AG09309 (cell line): Measurements from ENCODE around the gene BTN2A1.

Experiments
- DNase-seq: peaks from one replicate; pipeline ENCODE4 v3.0.0-alpha.2; 2010; ENCODE audit warnings: low read depth
- H3K4me3 ChIP-seq: 2 replicates; pipeline ENCODE4 v1.5.1; 2011; ENCODE audit warnings: mild to moderate bottlenecking, low read depth, low read length, moderate library complexity; ENCODE audit not compliant: control insufficient read depth
- CTCF ChIP-seq: IDR thresholded peaks from 2 replicates; pipeline ENCODE4 v1.5.1; 2011; ENCODE audit warnings: mild to moderate bottlenecking, low read depth, low read length, inconsistent platforms; ENCODE audit not compliant: insufficient read depth, control insufficient read depth; ENCODE audit errors: missing control alignments

BTN2A1 gene

GRCh38 chr6:26489996-26490964 is 32.5 kb downstream of the BTN2A1 start:
- TF ChIP-seq CTCF, result no peak
- H3K4me3 ChIP-seq, result no peak overlapping the region
- DNase-seq, result no peak

- TF ChIP-seq CTCF, result no peak
- no peak overlapping the region for H3K4me3 ChIP-seq
- DNase-seq, result no peak
Measured at GRCh38 chr6:26491604-26492003, 33.8 kb downstream of the BTN2A1 start.

GRCh38 chr6:26493258-26493657 is 35.5 kb downstream of the BTN2A1 start:
- peak; percentile 24 for TF ChIP-seq CTCF
- DNase-seq, result peak; percentile 4
- H3K4me3 ChIP-seq, result no peak overlapping the region

GRCh38 chr6:26494117-26494516 is 36.4 kb downstream of the BTN2A1 start:
- TF ChIP-seq CTCF, result no peak

GRCh38 chr6:26495281-26495680 is 37.5 kb downstream of the BTN2A1 start:
- DNase-seq, result no peak
- TF ChIP-seq CTCF, result no peak
- no peak overlapping the region for H3K4me3 ChIP-seq

More at GRCh38 chr6:26494117-26494516, 36.4 kb downstream of the BTN2A1 start:
- H3K4me3 ChIP-seq, result no peak overlapping the region
- DNase-seq, result no peak

- no peak for DNase-seq
- TF ChIP-seq CTCF, result no peak
- H3K4me3 ChIP-seq, result no peak overlapping the region
Measured at GRCh38 chr6:26497610-26498009, 39.9 kb downstream of the BTN2A1 start.

GRCh38 chr6:26500102-26500501 is 42.3 kb downstream of the BTN2A1 start, which contains the start of gene BTN1A1:
Gene BTN1A1, plus strand, starts transcription at chr6:26500303. Its CDS starts 984 bp downstream, at chr6:26501287.
- no peak within 1 kb of the TSS for H3K4me3 ChIP-seq
- DNase-seq, result no peak
- no peak for TF ChIP-seq CTCF
